Upper lobe of left lung (tissue), 6 donors: Measurements from ENCODE around the gene SEC31A. TPM values are rescaled to one million over a fixed set of nuclear protein-coding genes. Genes with fewer than 3 reads are reported as not detected.
A peak's percentile ranks its signal among the peaks of the same experiment; 100 is the strongest.

Source experiments
- ATAC-seq, 2 donors: fragments of 200-7000 bp; cut with Tn5 transposase; one replicate each; pipeline ENCODE4 v1.9.1; 2022; ENCODE audit warnings: mild to moderate bottlenecking in 2 of 2, moderate library complexity in 2 of 2; ENCODE audit not compliant: low FRiP score in 2 of 2
- DNase-seq, 2 donors: peaks; one replicate each; pipeline ENCODE4 v3.0.0-alpha.2; 2019 to 2020
- H3K27ac ChIP-seq, 4 donors: fragments of 200-600 bp; sonication (generic); one replicate each; pipeline ENCODE4 v1.5.1; 2016 to 2019
- H3K27me3 ChIP-seq, 4 donors: fragments of 200-600 bp; sonication (generic); one replicate each; pipeline ENCODE4 v1.5.1; 2017 to 2019
- H3K36me3 ChIP-seq, 4 donors: fragments of 200-600 bp; sonication (generic); one replicate each; pipeline ENCODE4 v1.5.1; 2016 to 2019
- H3K4me1 ChIP-seq, 4 donors: fragments of 200-600 bp; sonication (generic); one replicate each; pipeline ENCODE4 v1.5.1; 2018 to 2019
- H3K4me3 ChIP-seq, 4 donors: fragments of 200-600 bp; sonication (generic); one replicate each; pipeline ENCODE4 v1.5.1; 2017 to 2019; ENCODE audit warnings: mild to moderate bottlenecking in 2 of 4, moderate library complexity in 1 of 4
- H3K9me3 ChIP-seq, 4 donors: fragments of 200-600 bp; sonication (generic); one replicate each; pipeline ENCODE4 v1.5.1; 2018 to 2019
- EP300 ChIP-seq, 4 donors: sonication (generic); formaldehyde crosslinking; IDR thresholded peaks; one replicate each; pipeline ENCODE4 v1.5.1; 2017; ENCODE audit warnings: antibody characterized with exemption in 4 of 4, control low read depth in 2 of 4
- POLR2A ChIP-seq, 4 donors: fragments of 450-650 bp; IDR thresholded peaks; one replicate each; pipeline ENCODE4 v1.5.1; 2016 to 2017; ENCODE audit warnings: antibody characterized with exemption in 4 of 4, mild to moderate bottlenecking in 2 of 4
- POLR2AphosphoS5 ChIP-seq, 2 donors: sonication (generic); formaldehyde crosslinking; IDR thresholded peaks; one replicate each; pipeline ENCODE4 v1.5.1; 2017; ENCODE audit warnings: antibody characterized with exemption in 2 of 2
- WGBS, 2 donors: methylation state at CpG; one replicate each; pipeline ENCODE4 v1.1.5; 2017 to 2018; 5-methylcytosine and 5-hydroxymethylcytosine counted together
- total RNA-seq, 6 donors: library from RNA; depleted of rRNA in 4 of 6; stranded (reverse); fragments of >200 nt in 4 of 6; gene quantifications; one replicate each; pipeline versions ENCODE4 v1.1.0 to v1.2.1, GENCODE V29; 2016 to 2021
- TF ChIP-seq, protein P1 (sequence below), 6 experiments: fragments of 450-650 bp in 4 of 6; fragments of 200-600 bp in 2 of 6; sonication (generic) in 2 of 6; IDR thresholded peaks; one replicate each; pipeline ENCODE4 v1.5.1; 2016 to 2019; ENCODE audit warnings: antibody characterized with exemption in 6 of 6
- donor health status: DM: no; HTN: no; CAD: no; lungs with moderate emphysema.
- donor health status: DM: no; HTN: yes; CAD: no; lungs with severe emphysema.

Gene SEC31A
- total RNA-seq, 6 donors from 2014 or later: 128 to 230 (median 160) TPM

DNA sequence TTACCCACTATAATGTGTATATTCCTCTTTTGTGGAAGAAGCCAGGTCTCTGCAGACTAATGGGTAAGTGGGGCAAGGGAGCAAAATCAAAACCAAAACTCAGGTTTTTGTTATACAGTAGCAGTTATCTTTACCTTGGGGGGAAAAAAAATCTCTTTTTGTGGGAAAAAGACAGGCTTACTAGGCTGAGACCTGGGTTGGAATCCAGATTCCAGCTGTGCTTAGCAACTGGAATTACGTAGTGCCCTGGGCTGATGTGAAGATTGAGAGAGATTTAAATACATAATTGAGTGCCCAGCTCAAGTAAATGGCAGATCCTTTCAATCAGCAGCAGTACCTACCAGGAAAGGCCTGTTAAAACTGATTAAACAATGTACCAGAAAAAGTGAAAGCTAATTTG lies 76.9 kb downstream of the SEC31A start:
- no peak overlapping the region for H3K27ac ChIP-seq
- TF ChIP-seq POLR2A (IDR thresholded peaks at IDR 0.05): no peak
- TF ChIP-seq, protein P1, sequence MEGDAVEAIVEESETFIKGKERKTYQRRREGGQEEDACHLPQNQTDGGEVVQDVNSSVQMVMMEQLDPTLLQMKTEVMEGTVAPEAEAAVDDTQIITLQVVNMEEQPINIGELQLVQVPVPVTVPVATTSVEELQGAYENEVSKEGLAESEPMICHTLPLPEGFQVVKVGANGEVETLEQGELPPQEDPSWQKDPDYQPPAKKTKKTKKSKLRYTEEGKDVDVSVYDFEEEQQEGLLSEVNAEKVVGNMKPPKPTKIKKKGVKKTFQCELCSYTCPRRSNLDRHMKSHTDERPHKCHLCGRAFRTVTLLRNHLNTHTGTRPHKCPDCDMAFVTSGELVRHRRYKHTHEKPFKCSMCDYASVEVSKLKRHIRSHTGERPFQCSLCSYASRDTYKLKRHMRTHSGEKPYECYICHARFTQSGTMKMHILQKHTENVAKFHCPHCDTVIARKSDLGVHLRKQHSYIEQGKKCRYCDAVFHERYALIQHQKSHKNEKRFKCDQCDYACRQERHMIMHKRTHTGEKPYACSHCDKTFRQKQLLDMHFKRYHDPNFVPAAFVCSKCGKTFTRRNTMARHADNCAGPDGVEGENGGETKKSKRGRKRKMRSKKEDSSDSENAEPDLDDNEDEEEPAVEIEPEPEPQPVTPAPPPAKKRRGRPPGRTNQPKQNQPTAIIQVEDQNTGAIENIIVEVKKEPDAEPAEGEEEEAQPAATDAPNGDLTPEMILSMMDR (IDR thresholded peaks at IDR 0.05): no peak
- DNase-seq (no peak), ATAC-seq (no peak)
- no peak overlapping the region for H3K4me3 ChIP-seq
- peaks cover 0 to 7% (median 3%) of the 10 kb centered on the region in 4 donors for H3K4me1 ChIP-seq
- H3K9me3 ChIP-seq: no peaks in the 10 kb centered on the region
- no peaks in the 10 kb centered on the region for H3K27me3 ChIP-seq
- H3K36me3 ChIP-seq: peaks cover 9 to 23% (median 19%) of the 10 kb centered on the region in 4 donors
- WGBS, 2 donors: 58 to 100% methylated on average over 1 of the region's 1 CpG

DNA sequence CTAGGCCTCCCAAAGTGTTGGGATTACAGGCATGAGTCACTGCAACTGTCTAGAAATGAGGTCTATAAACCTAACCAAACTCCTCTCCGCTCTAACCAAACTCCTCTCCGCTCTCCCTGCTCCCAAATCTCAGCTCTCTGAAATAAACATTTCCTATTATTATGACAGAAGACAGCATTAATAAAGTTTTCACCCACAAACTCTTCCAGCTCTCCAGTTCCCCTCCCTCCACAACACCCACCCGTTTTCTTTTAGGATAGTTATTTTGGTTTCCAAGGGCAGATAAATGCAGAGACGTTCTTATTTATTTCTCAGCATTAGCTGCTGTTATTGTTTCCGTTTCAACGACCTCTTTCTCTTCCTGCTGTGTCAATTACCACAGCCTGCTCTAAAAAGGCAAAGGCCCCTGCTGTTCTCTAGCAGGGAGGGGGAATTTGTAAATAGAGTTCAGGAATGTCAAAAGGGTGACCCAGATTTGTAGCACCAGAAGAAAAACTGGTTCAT lies 79.1 kb downstream of the SEC31A start:
- H3K27ac ChIP-seq: peak overlapping the region in 1 of 4 donors; percentile 11
- no peak for TF ChIP-seq POLR2A (IDR thresholded peaks at IDR 0.05)
- no peak for TF ChIP-seq POLR2AphosphoS5 (IDR thresholded peaks at IDR 0.05)
- TF ChIP-seq, protein P1 (IDR thresholded peaks at IDR 0.05): no peak
- TF ChIP-seq EP300 (IDR thresholded peaks at IDR 0.05): no peak
- H3K36me3 ChIP-seq: peaks cover 0 to 3% (median under 1%) of the 10 kb centered on the region in 4 donors
- ATAC-seq (peak in 1 of 2 donors; percentile 14), DNase-seq (no peak)
- H3K4me1 ChIP-seq: peaks cover 0 to 7% (median 3%) of the 10 kb centered on the region in 4 donors
- H3K4me3 ChIP-seq: no peak overlapping the region
- no peaks in the 10 kb centered on the region for H3K27me3 ChIP-seq
- 24 to 29% methylated on average over 6 of the region's 6 CpGs for WGBS, 2 donors
- no peaks in the 10 kb centered on the region for H3K9me3 ChIP-seq

- no peak for DNase-seq
- 50% methylated on average over 1 of the region's 1 CpG; no CpG with 5 or more reads in 1 of the 2 donors for WGBS, 2 donors
- Histone ChIP-seq H3K27me3 (no peaks in the 10 kb centered on the region), H3K4me1 (peaks cover 0 to 7% (median 3%) of the 10 kb centered on the region in 4 donors), H3K4me3 (no peak overlapping the region), H3K27ac (no peak overlapping the region), H3K9me3 (no peaks in the 10 kb centered on the region), H3K36me3 (no peaks in the 10 kb centered on the region)
- TF ChIP-seq POLR2AphosphoS5 (IDR thresholded peaks at IDR 0.05) (no peak), POLR2A (IDR thresholded peaks at IDR 0.05) (no peak), EP300 (IDR thresholded peaks at IDR 0.05) (no peak)
- TF ChIP-seq, protein P1 (IDR thresholded peaks at IDR 0.05): no peak
- no peak for ATAC-seq
Observed at GRCh38 chr4:82811392-82811791, 79.6 kb downstream of the SEC31A start.

DNA sequence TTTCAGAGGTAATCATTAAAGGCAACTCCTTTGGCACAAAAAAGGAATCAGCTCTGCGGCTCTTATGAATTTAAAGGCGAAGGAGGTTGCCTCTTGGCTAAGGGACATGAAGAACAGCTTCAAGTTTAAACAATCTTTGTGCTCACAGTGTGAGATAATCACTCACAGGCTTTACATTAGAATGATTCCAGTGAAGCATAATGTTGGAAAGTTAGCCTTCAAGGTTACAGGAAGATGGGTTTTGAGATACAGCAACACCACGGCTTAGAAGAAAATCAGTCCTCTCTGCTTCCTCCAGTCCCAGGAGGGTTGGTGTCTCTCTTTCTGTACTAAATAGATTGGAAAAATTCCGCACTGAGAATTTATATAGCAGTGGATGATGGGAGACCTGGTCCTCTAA lies 80.8 kb downstream of the SEC31A start:
- TF ChIP-seq POLR2AphosphoS5 (IDR thresholded peaks at IDR 0.05): no peak
- TF ChIP-seq, protein P1 (IDR thresholded peaks at IDR 0.05): no peak
- TF ChIP-seq POLR2A (IDR thresholded peaks at IDR 0.05): no peak
- TF ChIP-seq EP300 (IDR thresholded peaks at IDR 0.05): no peak
- no peak for ATAC-seq
- no peak overlapping the region for H3K4me3 ChIP-seq
- H3K27ac ChIP-seq: no peak overlapping the region
- H3K27me3 ChIP-seq: no peaks in the 10 kb centered on the region
- DNase-seq: no peak
- 61 to 66% methylated on average over 4 of the region's 4 CpGs for whole genome bisulfite sequencing, 2 donors
- H3K9me3 ChIP-seq: no peaks in the 10 kb centered on the region
- no peaks in the 10 kb centered on the region for H3K36me3 ChIP-seq
- peaks cover 0 to 7% (median 3%) of the 10 kb centered on the region in 4 donors for H3K4me1 ChIP-seq

DNA sequence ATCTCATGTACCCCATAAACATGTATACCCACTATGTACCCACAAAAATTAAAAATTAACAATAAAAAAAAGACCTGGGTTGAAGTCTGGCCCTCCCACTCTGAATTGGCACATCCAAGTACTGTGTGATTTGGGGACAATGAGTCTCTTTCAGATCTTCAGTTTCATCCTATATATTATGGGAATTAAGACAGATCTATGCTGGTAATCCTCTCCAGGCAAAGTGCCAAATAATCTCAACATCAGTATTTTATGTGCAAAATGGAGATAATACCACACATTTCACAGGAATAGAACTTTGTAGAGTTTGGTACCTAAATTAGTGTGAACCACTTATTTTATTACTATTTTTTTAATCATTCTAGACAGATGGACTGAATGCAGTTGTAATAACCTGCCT lies 81.3 kb downstream of the SEC31A start:
- H3K4me1 ChIP-seq: peaks cover 0 to 7% (median 3%) of the 10 kb centered on the region in 4 donors
- DNase-seq (no peak), ATAC-seq (no peak)
- no peak overlapping the region for H3K27ac ChIP-seq
- no peaks in the 10 kb centered on the region for H3K27me3 ChIP-seq
- H3K4me3 ChIP-seq: no peak overlapping the region
- H3K9me3 ChIP-seq: no peaks in the 10 kb centered on the region
- H3K36me3 ChIP-seq: no peaks in the 10 kb centered on the region
- no peak for TF ChIP-seq POLR2A (IDR thresholded peaks at IDR 0.05)
- no peak for TF ChIP-seq EP300 (IDR thresholded peaks at IDR 0.05)
- TF ChIP-seq, protein P1 (IDR thresholded peaks at IDR 0.05): no peak
- TF ChIP-seq POLR2AphosphoS5 (IDR thresholded peaks at IDR 0.05): no peak
